HepG2 (cell line): Measurements from ENCODE around the gene ARTN. TPM values are rescaled to one million over a fixed set of nuclear protein-coding genes. Genes with fewer than 3 reads are reported as not detected.

ENCODE experiments used
- ATAC-seq: fragments of 200-7000 bp; cut with Tn5 transposase; 3 replicates; pipeline ENCODE4 v1.9.1; 2020; ENCODE audit warnings: mild to moderate bottlenecking, moderate library complexity
- BruUV-seq: library from RNA; stranded (reverse); fragments of 400-500 nt; replicated peaks from 2 replicates; lab custom pipeline; 2021; lab: Mats Ljungman, UMichigan
- CTCF ChIA-PET: fragments of 300-600 bp; formaldehyde crosslinking; extraction: SDS; loops from one replicate; lab custom pipeline; 2021; ENCODE audit warnings: low total read pairs, inconsistent platforms, low intra/inter-chr PET ratio; lab: Yijun Ruan, JAX
- POLR2A ChIA-PET: fragments of 350-600 bp; sonication (Branson Sonifier 250); formaldehyde crosslinking; loops from one replicate; lab custom pipeline; 2020; ENCODE audit warnings: antibody characterized with exemption, inconsistent platforms; lab: Yijun Ruan, JAX
- DNase-seq: peaks from one replicate; pipeline ENCODE4 v3.0.0-alpha.2; 2015; ENCODE audit warnings: low spot score
- FAIRE-seq: peaks from 3 replicates; lab custom pipeline; 2011; peaks lifted over from hg19 to GRCh38; lab: Jason Lieb, UNC
- H2AFZ ChIP-seq: one replicate; pipeline ENCODE4 v1.6.1; 2011; ENCODE audit warnings: low read length, inconsistent platforms
- H3K27ac ChIP-seq: fragments of 300-600 bp; 3 replicates; pipeline ENCODE4 v1.8.0; 2011; ENCODE audit warnings: mixed run types, mild to moderate bottlenecking, mixed read lengths, low read length, inconsistent platforms; ENCODE audit not compliant: insufficient read depth; ENCODE audit errors: extremely low read length
- H3K27me3 ChIP-seq, 2 experiments: fragments of 200-600 bp in 1 of 2; 2 replicates in 1 of 2; 3 replicates in 1 of 2; pipeline versions ENCODE4 v1.6.0 to v1.8.0; 2011; ENCODE audit warnings: low read length in 2 of 2, mild to moderate bottlenecking in 2 of 2, moderate library complexity in 2 of 2, inconsistent platforms in 1 of 2; ENCODE audit not compliant: insufficient read depth in 2 of 2, control insufficient read depth in 1 of 2
- H3K36me3 ChIP-seq, 2 experiments: fragments of 200-600 bp in 1 of 2; replicated peaks in 1 of 2; 2 replicates in 1 of 2; 3 replicates in 1 of 2; pipeline versions ENCODE4 v1.5.1 to v1.8.0; 2011; ENCODE audit warnings: low read length in 2 of 2, inconsistent platforms in 1 of 2; ENCODE audit not compliant: insufficient read depth in 2 of 2, control insufficient read depth in 1 of 2
- H3K4me1 ChIP-seq: 2 replicates; pipeline ENCODE4 v1.5.1; 2012; ENCODE audit warnings: low read length, inconsistent platforms; ENCODE audit not compliant: insufficient read depth
- H3K4me2 ChIP-seq: 2 replicates; pipeline ENCODE4 v1.6.0; 2011; ENCODE audit warnings: low read depth, low read length, inconsistent platforms
- H3K4me3 ChIP-seq, 3 experiments: fragments of 200-600 bp in 1 of 3; sonication (generic), shearing (Covaris generic) in 1 of 3; replicated peaks in 1 of 3; 2 replicates each; pipeline ENCODE4 v1.5.1; 2011 to 2016; ENCODE audit warnings: low read length in 3 of 3, inconsistent platforms in 2 of 3, low read depth in 2 of 3, mild to moderate bottlenecking in 2 of 3, control low read depth in 1 of 3, mixed read lengths in 1 of 3; ENCODE audit not compliant: insufficient read depth in 1 of 3
- H3K79me2 ChIP-seq: one replicate; pipeline ENCODE4 v1.6.1; 2011; ENCODE audit warnings: low read length, inconsistent platforms; ENCODE audit not compliant: insufficient read depth
- H3K9ac ChIP-seq: 2 replicates; pipeline ENCODE4 v1.6.0; 2011; ENCODE audit warnings: mild to moderate bottlenecking, low read depth, low read length, inconsistent platforms; ENCODE audit not compliant: insufficient read depth
- H3K9me3 ChIP-seq: 2 replicates; pipeline ENCODE4 v1.5.1; 2012; ENCODE audit warnings: mild to moderate bottlenecking, low read length
- H4K20me1 ChIP-seq: 2 replicates; pipeline ENCODE4 v1.6.0; 2011; ENCODE audit warnings: inconsistent platforms, mild to moderate bottlenecking, low read length, moderate library complexity; ENCODE audit not compliant: insufficient read depth
- ATF2 ChIP-seq: sonication (generic); formaldehyde crosslinking; IDR thresholded peaks from 2 replicates; pipeline ENCODE4 v1.4.0; 2020; ENCODE audit warnings: missing genetic modification reagents
- NR1H2 ChIP-seq: sonication (generic); formaldehyde crosslinking; IDR thresholded peaks from 2 replicates; pipeline ENCODE4 v1.8.1; 2022; ENCODE audit warnings: low read depth, missing genetic modification reagents, borderline replicate concordance
- POLR2G ChIP-seq: fragments of 200-400 bp; formaldehyde crosslinking; IDR thresholded peaks from 2 replicates; pipeline ENCODE4 v1.6.1; 2018; ENCODE audit warnings: mild to moderate bottlenecking, low read depth, low read length, moderate library complexity
- SRSF4 ChIP-seq: fragments of 200-400 bp; formaldehyde crosslinking; IDR thresholded peaks from one replicate; pipeline ENCODE4 v1.6.1; 2018; ENCODE audit warnings: mild to moderate bottlenecking, low read depth, low read length, moderate library complexity; ENCODE audit not compliant: poor library complexity, severe bottlenecking
- ZFYVE20 ChIP-seq: sonication (generic); formaldehyde crosslinking; IDR thresholded peaks from 2 replicates; pipeline ENCODE4 v1.8.0; 2023; ENCODE audit warnings: low read depth, mild to moderate bottlenecking, moderate library complexity, missing genetic modification reagents, borderline replicate concordance
- ZNF710 ChIP-seq: sonication (generic); formaldehyde crosslinking; IDR thresholded peaks from 2 replicates; pipeline ENCODE4 v1.5.0; 2020; ENCODE audit warnings: mild to moderate bottlenecking, missing genetic modification reagents, borderline replicate concordance
- WGBS: methylation state at CpG from one replicate; pipeline ENCODE4 v1.1.6; 2017; ENCODE audit warnings: low lambda C conversion rate; 5-methylcytosine and 5-hydroxymethylcytosine counted together
- in situ Hi-C: cut with HindIII; loops from 2 replicates; pipeline ENCODE4 v1.10.0; 2017; ENCODE audit warnings: low pct_unique_long_range_greater_than_20kb; ENCODE audit not compliant: extremely low pct_ligation_motif_present
- intact Hi-C: fragments of 100-400 bp; cut with micrococcal nuclease; formaldehyde crosslinking; loops from one replicate; pipeline ENCODE4 v1.10.0; 2022; ENCODE audit not compliant: unreplicated experiment
- polyA plus RNA-seq, 8 experiments: library from polyadenylated mRNA; depleted of rRNA in 3 of 8; stranded (reverse) in 7 of 8; unstranded in 1 of 8; fragments of >200 nt; fragmentation: Illumina TruSeq in 4 of 8; extraction: Trizol in 4 of 8; gene quantifications; 2 replicates each; pipeline versions ENCODE4 v1.2.1 to v1.2.3, GENCODE V29; 2011 to 2016; ENCODE audit warnings: low read depth in 4 of 8, missing spikeins in 1 of 8, mixed read lengths in 1 of 8; ENCODE audit not compliant: insufficient read depth in 1 of 8
- total RNA-seq, 5 experiments: library from RNA; depleted of rRNA; stranded (reverse); fragments of >200 nt; fragmentation: Illumina TruSeq; extraction: Trizol; gene quantifications; 2 replicates each; pipeline ENCODE4 v1.2.3, GENCODE V29; 2016; ENCODE audit warnings: low read depth in 1 of 5

Gene ARTN
- total and polyA plus RNA-seq, 2 of the 13 experiments (the other 11 are each of a cell fraction or from before 2014, with no cell fraction given): 0.11 to 0.62 TPM

- no peak for TF ChIP-seq ZNF710 (CRISPR knock-in tag)
- no peak for TF ChIP-seq SRSF4
Measured at GRCh38 chr1:43975249-43975961, 41.8 kb downstream of the ARTN start (continued).

GRCh38 chr1:43976045-43976444 lies 42.4 kb downstream of the ARTN start:
- ATAC-seq: no peak
- H3K27me3 ChIP-seq: no peaks in the 10 kb centered on the region
- WGBS: 81% methylated on average over 4 of the region's 4 CpGs
- H3K27ac ChIP-seq: peak overlapping the region; percentile 75
- TF ChIP-seq ATF2 (CRISPR knock-in tag) (no peak), ZFYVE20 (CRISPR knock-in tag) (no peak), POLR2G (peak; percentile 13; the same call in 1 of the 2 replicates), NR1H2 (CRISPR knock-in tag) (no peak)
- H2AFZ ChIP-seq: no peak overlapping the region
- in situ Hi-C loops: no loop called here
- BruUV-seq: no TSS peak
- H3K4me3 ChIP-seq: peak overlapping the region; percentile 95 to 96 (median 95)
- H3K4me1 ChIP-seq: peaks cover 58% of the 10 kb centered on the region
- FAIRE-seq: no peak
- H3K9ac ChIP-seq: peak overlapping the region; percentile 86
- H4K20me1 ChIP-seq: peaks cover 4% of the 10 kb centered on the region; the same call in 1 of the 2 replicates
- peaks cover 3 to 14% of the 10 kb centered on the region in 2 experiments for H3K36me3 ChIP-seq
- peaks cover 39% of the 10 kb centered on the region for H3K79me2 ChIP-seq
- no peaks in the 10 kb centered on the region for H3K9me3 ChIP-seq
- CTCF ChIA-PET: no interaction called here
- peak overlapping the region; percentile 99 for H3K4me2 ChIP-seq
- POLR2A ChIA-PET: interaction anchor here (1.2 to 4.1 kb wide), 5 partner anchors 11 to 56 kb away, joined by 3 to 20 read pairs (median 10); partner anchors contain the start of genes IPO13 and SLC6A9
- intact Hi-C loops: no loop called here
- no peak for DNase-seq
